ENCODE results near the gene MAP3K13. TPM values are rescaled to one million over a fixed set of nuclear protein-coding genes. Genes with fewer than 3 reads are reported as not detected.

MAP3K13 gene
- total RNA-seq, 1 donor = 21.9 TPM

GRCh38 chr3:185511711-185512110, 148.8 kb downstream of the MAP3K13 start:
- H3K4me3 ChIP-seq (ENCODE audit: low read depth, low read length) = no peak overlapping the region
- DNase-seq (ENCODE audit: low read depth) = no peak
- TF ChIP-seq, protein P1, sequence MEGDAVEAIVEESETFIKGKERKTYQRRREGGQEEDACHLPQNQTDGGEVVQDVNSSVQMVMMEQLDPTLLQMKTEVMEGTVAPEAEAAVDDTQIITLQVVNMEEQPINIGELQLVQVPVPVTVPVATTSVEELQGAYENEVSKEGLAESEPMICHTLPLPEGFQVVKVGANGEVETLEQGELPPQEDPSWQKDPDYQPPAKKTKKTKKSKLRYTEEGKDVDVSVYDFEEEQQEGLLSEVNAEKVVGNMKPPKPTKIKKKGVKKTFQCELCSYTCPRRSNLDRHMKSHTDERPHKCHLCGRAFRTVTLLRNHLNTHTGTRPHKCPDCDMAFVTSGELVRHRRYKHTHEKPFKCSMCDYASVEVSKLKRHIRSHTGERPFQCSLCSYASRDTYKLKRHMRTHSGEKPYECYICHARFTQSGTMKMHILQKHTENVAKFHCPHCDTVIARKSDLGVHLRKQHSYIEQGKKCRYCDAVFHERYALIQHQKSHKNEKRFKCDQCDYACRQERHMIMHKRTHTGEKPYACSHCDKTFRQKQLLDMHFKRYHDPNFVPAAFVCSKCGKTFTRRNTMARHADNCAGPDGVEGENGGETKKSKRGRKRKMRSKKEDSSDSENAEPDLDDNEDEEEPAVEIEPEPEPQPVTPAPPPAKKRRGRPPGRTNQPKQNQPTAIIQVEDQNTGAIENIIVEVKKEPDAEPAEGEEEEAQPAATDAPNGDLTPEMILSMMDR (IDR thresholded peaks at IDR 0.05; ENCODE audit: insufficient read depth, low read length) = no peak

GRCh38 chr3:185517387-185518130, 154.6 kb downstream of the MAP3K13 start:
- DNase-seq (ENCODE audit: low read depth) = no peak
- TF ChIP-seq, protein P1 (IDR thresholded peaks at IDR 0.05; ENCODE audit: insufficient read depth, low read length) = no peak

GRCh38 chr3:185519021-185519420, 156.1 kb downstream of the MAP3K13 start:
- H3K4me3 ChIP-seq (ENCODE audit: low read depth, low read length) = no peak overlapping the region
- TF ChIP-seq, protein P1 (IDR thresholded peaks at IDR 0.05; ENCODE audit: insufficient read depth, low read length) = no peak
- no peak for DNase-seq (ENCODE audit: low read depth)

More at GRCh38 chr3:185517387-185518130, 154.6 kb downstream of the MAP3K13 start:
- H3K4me3 ChIP-seq (ENCODE audit: low read depth, low read length) = no peak overlapping the region

DNA sequence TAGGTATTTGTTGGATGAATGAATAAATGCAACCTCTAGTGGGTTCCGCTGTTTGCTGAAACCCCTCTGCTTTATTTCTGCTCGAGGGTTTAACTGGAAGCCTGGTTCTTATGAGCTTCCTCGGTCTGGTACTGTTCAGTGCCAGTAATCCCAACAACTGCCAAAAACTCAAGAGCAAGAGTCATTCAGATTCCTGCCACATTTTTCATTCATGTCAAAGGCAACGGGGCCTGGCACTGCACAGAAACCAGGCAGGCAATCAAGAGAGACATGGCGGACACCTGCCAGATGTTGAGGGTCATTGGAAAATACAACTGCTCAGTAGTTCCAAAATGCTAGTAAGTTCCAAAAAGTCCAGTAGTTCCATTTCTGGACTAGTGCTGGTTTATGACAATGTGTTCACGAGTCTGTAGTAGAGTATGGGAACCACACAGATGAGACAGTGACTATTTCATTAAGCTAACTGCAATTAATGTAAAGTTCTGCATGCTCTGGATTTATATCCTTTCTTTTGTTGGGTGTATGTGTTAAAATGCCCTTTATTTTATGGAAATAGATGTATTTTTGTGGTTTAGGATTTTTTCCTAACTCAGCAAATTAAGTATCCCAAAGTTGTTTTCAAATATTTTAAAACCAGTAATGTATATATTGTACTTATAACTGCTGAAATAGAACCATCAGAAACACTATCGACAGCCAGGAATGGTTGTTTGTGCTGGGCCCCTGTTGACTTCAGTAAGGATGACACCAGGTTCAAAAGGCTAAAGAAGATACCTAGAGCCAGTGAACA, 158.6 kb downstream of the MAP3K13 start:
- TF ChIP-seq, protein P1 (IDR thresholded peaks at IDR 0.05; ENCODE audit: insufficient read depth, low read length) = no peak
- no peak overlapping the region for H3K4me3 ChIP-seq (ENCODE audit: low read depth, low read length)
- no peak for DNase-seq (ENCODE audit: low read depth)

GRCh38 chr3:185526349-185526951, 163.5 kb downstream of the MAP3K13 start:
- TF ChIP-seq, protein P1 (IDR thresholded peaks at IDR 0.05; ENCODE audit: insufficient read depth, low read length) = no peak
- H3K4me3 ChIP-seq (ENCODE audit: low read depth, low read length) = no peak overlapping the region
- DNase-seq (ENCODE audit: low read depth) = no peak

- DNase-seq (ENCODE audit: low read depth) = no peak
- TF ChIP-seq, protein P1 (IDR thresholded peaks at IDR 0.05; ENCODE audit: insufficient read depth, low read length) = no peak
- H3K4me3 ChIP-seq (ENCODE audit: low read depth, low read length) = no peak overlapping the region
Observed at GRCh38 chr3:185527364-185527763, 164.4 kb downstream of the MAP3K13 start.
